HepG2 (cell line): ENCODE measurements around the gene REEP3. TPM values are rescaled to one million over a fixed set of nuclear protein-coding genes. Genes with fewer than 3 reads are reported as not detected.

ENCODE experiments used
- ATAC-seq: fragments of 200-7000 bp; cut with Tn5 transposase; 3 replicates; pipeline ENCODE4 v1.9.1; 2020; ENCODE audit warnings: mild to moderate bottlenecking, moderate library complexity
- BruUV-seq: library from RNA; stranded (reverse); fragments of 400-500 nt; replicated peaks from 2 replicates; lab custom pipeline; 2021; lab: Mats Ljungman, UMichigan
- CTCF ChIA-PET: fragments of 300-600 bp; formaldehyde crosslinking; extraction: SDS; loops from one replicate; lab custom pipeline; 2021; ENCODE audit warnings: low total read pairs, inconsistent platforms, low intra/inter-chr PET ratio; lab: Yijun Ruan, JAX
- POLR2A ChIA-PET: fragments of 350-600 bp; sonication (Branson Sonifier 250); formaldehyde crosslinking; loops from one replicate; lab custom pipeline; 2020; ENCODE audit warnings: antibody characterized with exemption, inconsistent platforms; lab: Yijun Ruan, JAX
- DNase-seq: peaks from one replicate; pipeline ENCODE4 v3.0.0-alpha.2; 2015; ENCODE audit warnings: low spot score
- FAIRE-seq: peaks from 3 replicates; lab custom pipeline; 2011; peaks lifted over from hg19 to GRCh38; lab: Jason Lieb, UNC
- H2AFZ ChIP-seq: one replicate; pipeline ENCODE4 v1.6.1; 2011; ENCODE audit warnings: low read length, inconsistent platforms
- H3K27ac ChIP-seq: fragments of 300-600 bp; 3 replicates; pipeline ENCODE4 v1.8.0; 2011; ENCODE audit warnings: mixed run types, mild to moderate bottlenecking, mixed read lengths, low read length, inconsistent platforms; ENCODE audit not compliant: insufficient read depth; ENCODE audit errors: extremely low read length
- H3K27me3 ChIP-seq, 2 experiments: fragments of 200-600 bp in 1 of 2; 2 replicates in 1 of 2; 3 replicates in 1 of 2; pipeline versions ENCODE4 v1.6.0 to v1.8.0; 2011; ENCODE audit warnings: low read length in 2 of 2, mild to moderate bottlenecking in 2 of 2, moderate library complexity in 2 of 2, inconsistent platforms in 1 of 2; ENCODE audit not compliant: insufficient read depth in 2 of 2, control insufficient read depth in 1 of 2
- H3K36me3 ChIP-seq, 2 experiments: fragments of 200-600 bp in 1 of 2; replicated peaks in 1 of 2; 2 replicates in 1 of 2; 3 replicates in 1 of 2; pipeline versions ENCODE4 v1.5.1 to v1.8.0; 2011; ENCODE audit warnings: low read length in 2 of 2, inconsistent platforms in 1 of 2; ENCODE audit not compliant: insufficient read depth in 2 of 2, control insufficient read depth in 1 of 2
- H3K4me1 ChIP-seq: 2 replicates; pipeline ENCODE4 v1.5.1; 2012; ENCODE audit warnings: low read length, inconsistent platforms; ENCODE audit not compliant: insufficient read depth
- H3K4me2 ChIP-seq: 2 replicates; pipeline ENCODE4 v1.6.0; 2011; ENCODE audit warnings: low read depth, low read length, inconsistent platforms
- H3K4me3 ChIP-seq, 3 experiments: fragments of 200-600 bp in 1 of 3; sonication (generic), shearing (Covaris generic) in 1 of 3; replicated peaks in 1 of 3; 2 replicates each; pipeline ENCODE4 v1.5.1; 2011 to 2016; ENCODE audit warnings: low read length in 3 of 3, inconsistent platforms in 2 of 3, low read depth in 2 of 3, mild to moderate bottlenecking in 2 of 3, control low read depth in 1 of 3, mixed read lengths in 1 of 3; ENCODE audit not compliant: insufficient read depth in 1 of 3
- H3K79me2 ChIP-seq: one replicate; pipeline ENCODE4 v1.6.1; 2011; ENCODE audit warnings: low read length, inconsistent platforms; ENCODE audit not compliant: insufficient read depth
- H3K9ac ChIP-seq: 2 replicates; pipeline ENCODE4 v1.6.0; 2011; ENCODE audit warnings: mild to moderate bottlenecking, low read depth, low read length, inconsistent platforms; ENCODE audit not compliant: insufficient read depth
- H3K9me3 ChIP-seq: 2 replicates; pipeline ENCODE4 v1.5.1; 2012; ENCODE audit warnings: mild to moderate bottlenecking, low read length
- H4K20me1 ChIP-seq: 2 replicates; pipeline ENCODE4 v1.6.0; 2011; ENCODE audit warnings: inconsistent platforms, mild to moderate bottlenecking, low read length, moderate library complexity; ENCODE audit not compliant: insufficient read depth
- DBP ChIP-seq: sonication (generic); formaldehyde crosslinking; IDR thresholded peaks from 2 replicates; pipeline ENCODE4 v1.4.0; 2020; ENCODE audit warnings: missing genetic modification reagents; ENCODE audit errors: not compliant biosample characterization
- GRHL1 ChIP-seq: sonication (generic); formaldehyde crosslinking; conservative IDR thresholded peaks from 2 replicates; pipeline ENCODE4 v1.8.0; 2022; ENCODE audit warnings: missing genetic modification reagents
- HOMEZ ChIP-seq: IDR thresholded peaks from 2 replicates; pipeline ENCODE4 v1.6.1; 2016; ENCODE audit warnings: low read depth
- KAT8 ChIP-seq: IDR thresholded peaks from 2 replicates; pipeline ENCODE4 v1.6.1; 2016; ENCODE audit warnings: missing genetic modification reagents, missing compliant biosample characterization
- KDM2A ChIP-seq: sonication (generic); formaldehyde crosslinking; IDR thresholded peaks from 2 replicates; pipeline ENCODE4 v1.4.0; 2020; ENCODE audit warnings: low read depth, missing genetic modification reagents, borderline replicate concordance
- KLF9 ChIP-seq: IDR thresholded peaks from 2 replicates; pipeline ENCODE4 v1.6.1; 2016; ENCODE audit warnings: low read depth
- LCORL ChIP-seq, 2 experiments: fragments of 450-650 bp in 1 of 2; sonication (generic) in 1 of 2; formaldehyde crosslinking in 1 of 2; IDR thresholded peaks; 2 replicates each; pipeline versions ENCODE4 v1.5.0 to v1.6.1; 2017 to 2020; ENCODE audit warnings: antibody characterized with exemption in 1 of 2, missing genetic modification reagents in 1 of 2
- PAX8 ChIP-seq: sonication (generic); formaldehyde crosslinking; IDR thresholded peaks from 2 replicates; pipeline ENCODE4 v1.8.0; 2022; ENCODE audit warnings: mild to moderate bottlenecking, missing genetic modification reagents, borderline replicate concordance
- REPIN1 ChIP-seq: sonication (generic); formaldehyde crosslinking; IDR thresholded peaks from 2 replicates; pipeline ENCODE4 v1.8.0; 2022; ENCODE audit warnings: missing genetic modification reagents, low read depth, mild to moderate bottlenecking, borderline replicate concordance
- SSRP1 ChIP-seq: IDR thresholded peaks from 2 replicates; pipeline ENCODE4 v1.6.1; 2016; ENCODE audit warnings: control low read depth
- ZNF180 ChIP-seq: sonication (generic); formaldehyde crosslinking; IDR thresholded peaks from 2 replicates; pipeline ENCODE4 v1.4.0; 2020; ENCODE audit warnings: low read depth, missing genetic modification reagents, borderline replicate concordance
- ZNF20 ChIP-seq: sonication (generic); formaldehyde crosslinking; IDR thresholded peaks from 2 replicates; pipeline ENCODE4 v1.4.0; 2020; ENCODE audit warnings: mild to moderate bottlenecking, moderate library complexity, missing genetic modification reagents
- ZNF343 ChIP-seq: sonication (generic); formaldehyde crosslinking; IDR thresholded peaks from 2 replicates; pipeline ENCODE4 v1.4.0; 2020; ENCODE audit warnings: mild to moderate bottlenecking, missing genetic modification reagents
- ZNF670 ChIP-seq: sonication (generic); formaldehyde crosslinking; IDR thresholded peaks from 2 replicates; pipeline ENCODE4 v1.8.0; 2022; ENCODE audit warnings: mild to moderate bottlenecking, missing genetic modification reagents, borderline replicate concordance
- ZNF674 ChIP-seq: sonication (generic); formaldehyde crosslinking; IDR thresholded peaks from 2 replicates; pipeline ENCODE4 v1.5.0; 2020; ENCODE audit warnings: low read depth, mild to moderate bottlenecking, missing genetic modification reagents
- ZNF746 ChIP-seq: sonication (generic); formaldehyde crosslinking; IDR thresholded peaks from 2 replicates; pipeline ENCODE4 v1.8.0; 2022; ENCODE audit warnings: mild to moderate bottlenecking, missing genetic modification reagents
- WGBS: methylation state at CpG from one replicate; pipeline ENCODE4 v1.1.6; 2017; ENCODE audit warnings: low lambda C conversion rate; 5-methylcytosine and 5-hydroxymethylcytosine counted together
- in situ Hi-C: cut with HindIII; loops from 2 replicates; pipeline ENCODE4 v1.10.0; 2017; ENCODE audit warnings: low pct_unique_long_range_greater_than_20kb; ENCODE audit not compliant: extremely low pct_ligation_motif_present
- intact Hi-C: fragments of 100-400 bp; cut with micrococcal nuclease; formaldehyde crosslinking; loops from one replicate; pipeline ENCODE4 v1.10.0; 2022; ENCODE audit not compliant: unreplicated experiment
- polyA plus RNA-seq, 8 experiments: library from polyadenylated mRNA; depleted of rRNA in 3 of 8; stranded (reverse) in 7 of 8; unstranded in 1 of 8; fragments of >200 nt; fragmentation: Illumina TruSeq in 4 of 8; extraction: Trizol in 4 of 8; gene quantifications; 2 replicates each; pipeline versions ENCODE4 v1.2.1 to v1.2.3, GENCODE V29; 2011 to 2016; ENCODE audit warnings: low read depth in 4 of 8, missing spikeins in 1 of 8, mixed read lengths in 1 of 8; ENCODE audit not compliant: insufficient read depth in 1 of 8
- total RNA-seq, 5 experiments: library from RNA; depleted of rRNA; stranded (reverse); fragments of >200 nt; fragmentation: Illumina TruSeq; extraction: Trizol; gene quantifications; 2 replicates each; pipeline ENCODE4 v1.2.3, GENCODE V29; 2016; ENCODE audit warnings: low read depth in 1 of 5

The REEP3 gene
- total and polyA plus RNA-seq, 2 of the 13 experiments (the other 11 are each of a cell fraction or from before 2014, with no cell fraction given): 7.1 to 31.4 TPM

- 53% methylated on average over 3 of the region's 3 CpGs for WGBS
- Histone ChIP-seq H3K4me1 (peaks cover 30% of the 10 kb centered on the region), H3K9ac (no peak overlapping the region), H3K4me3 (no peak overlapping the region), H4K20me1 (no peaks in the 10 kb centered on the region), H3K4me2 (no peak overlapping the region), H3K27me3 (no peaks in the 10 kb centered on the region; a peak in 1 of 5 replicates), H3K27ac (no peak overlapping the region), H3K79me2 (no peaks in the 10 kb centered on the region), H3K36me3 (no peaks in the 10 kb centered on the region), H2AFZ (no peak overlapping the region), H3K9me3 (no peaks in the 10 kb centered on the region)
- TF ChIP-seq PAX8 (CRISPR knock-in tag) (no peak), KAT8 (CRISPR knock-in tag) (no peak), ZNF670 (CRISPR knock-in tag) (no peak), SSRP1 (no peak), DBP (CRISPR knock-in tag) (no peak), ZNF674 (CRISPR knock-in tag) (no peak), HOMEZ (CRISPR knock-in tag) (no peak), KDM2A (CRISPR knock-in tag) (no peak), KLF9 (no peak), ZNF180 (CRISPR knock-in tag) (no peak), ZNF746 (CRISPR knock-in tag) (no peak), GRHL1 (no peak), ZNF20 (CRISPR knock-in tag) (no peak), ZNF343 (CRISPR knock-in tag) (no peak), REPIN1 (CRISPR knock-in tag) (no peak), LCORL (IDR thresholded peaks at IDR 0.05) (no peak), LCORL (CRISPR knock-in tag; IDR thresholded peaks at IDR 0.05) (no peak)
- intact Hi-C loops (loop anchor here (2.0 kb wide), 1 partner anchor 87 kb away; no protein-coding TSS in a partner anchor), in situ Hi-C loops (loop anchor here (5.0 to 10.0 kb wide), 3 partner anchors 83 to 465 kb away; no protein-coding TSS in a partner anchor)
- BruUV-seq: no TSS peak
- ATAC-seq (no peak), DNase-seq (no peak), FAIRE-seq (no peak)
- ChIA-PET POLR2A (no interaction called here), CTCF (no interaction called here)
Observed at GRCh38 chr10:63631991-63632390, 110.8 kb downstream of the REEP3 start.
